GM18907 (cell line): ENCODE data around the gene MORC3.
"Not testable (repeated sequence)": the region's sequence is repeated elsewhere in the genome, so short reads cannot be mapped to it uniquely, and the experiment has no call there.

Experiments used
- ATAC-seq: cut with Tn5 transposase; IDR thresholded peaks from one replicate; pipeline ENCODE4 v1.9.1; 2021; ENCODE audit warnings: mild to moderate bottlenecking, moderate library complexity; ENCODE audit not compliant: unreplicated experiment

MORC3 gene

GRCh38 chr21:36321325-36322082, 1.5 kb downstream of the MORC3 start:
- no peak for ATAC-seq

GRCh38 chr21:36322083-36322424, 2.1 kb downstream of the MORC3 start:
- ATAC-seq: no peak

- no peak for ATAC-seq
These were observed 3.0 kb downstream of the MORC3 start for GRCh38 chr21:36323032-36323431.

- ATAC-seq: no peak
These were observed 5.5 kb downstream of the MORC3 start for GRCh38 chr21:36325373-36326010.

- no peak for ATAC-seq
These were observed 10.9 kb downstream of the MORC3 start for GRCh38 chr21:36330904-36331303.

GRCh38 chr21:36337099-36337509, 17.1 kb downstream of the MORC3 start:
- ATAC-seq: no peak

GRCh38 chr21:36338975-36339374, 19.0 kb downstream of the MORC3 start:
- ATAC-seq: no peak

GRCh38 chr21:36342581-36342980, 22.6 kb downstream of the MORC3 start:
- ATAC-seq: not testable (repeated sequence)

- ATAC-seq: no peak
These were observed 24.9 kb downstream of the MORC3 start for GRCh38 chr21:36344931-36345330.

GRCh38 chr21:36347278-36347961, 27.4 kb downstream of the MORC3 start:
- ATAC-seq: no peak

GRCh38 chr21:36347962-36348328, 27.9 kb downstream of the MORC3 start:
- no peak for ATAC-seq

- ATAC-seq: no peak
These were observed 29.3 kb downstream of the MORC3 start for GRCh38 chr21:36349315-36349714.

- ATAC-seq: no peak
These were observed 30.4 kb downstream of the MORC3 start for GRCh38 chr21:36350282-36350910.

- no peak for ATAC-seq
These were observed 35.1 kb downstream of the MORC3 start for GRCh38 chr21:36354918-36355680.

GRCh38 chr21:36355868-36356267, 35.9 kb downstream of the MORC3 start:
- no peak for ATAC-seq

- ATAC-seq: no peak
These were observed 39.2 kb downstream of the MORC3 start for GRCh38 chr21:36359185-36359584.

GRCh38 chr21:36369064-36369685, 49.2 kb downstream of the MORC3 start:
- ATAC-seq: no peak

GRCh38 chr21:36375994-36376393, 56.0 kb downstream of the MORC3 start:
- ATAC-seq: no peak

- ATAC-seq: no peak
These were observed 57.4 kb downstream of the MORC3 start for GRCh38 chr21:36377391-36377842.

GRCh38 chr21:36379251-36379650, 59.3 kb downstream of the MORC3 start:
- no peak for ATAC-seq
